OCI-LY1 (cell line): ENCODE results near the gene C1orf116.

ENCODE experiments used
- H2AFZ ChIP-seq: fragments of 200-600 bp; sonication (generic), shearing (Covaris generic); 2 replicates; pipeline ENCODE4 v1.6.0; 2014; ENCODE audit warnings: antibody characterized with exemption, mild to moderate bottlenecking, low read length
- H3F3A ChIP-seq: fragments of 200-600 bp; sonication (generic), shearing (Covaris generic); 2 replicates; pipeline ENCODE4 v1.6.0; 2014; ENCODE audit warnings: mild to moderate bottlenecking, antibody characterized with exemption, low read length, moderate library complexity; ENCODE audit not compliant: insufficient read depth
- H3K27ac ChIP-seq: fragments of 200-600 bp; sonication (generic); 2 replicates; pipeline ENCODE4 v1.5.1; 2014; ENCODE audit warnings: low read length, mixed run types, mild to moderate bottlenecking, low read depth; ENCODE audit not compliant: poor library complexity, severe bottlenecking
- H3K27me3 ChIP-seq: fragments of 200-600 bp; sonication (generic); 2 replicates; pipeline ENCODE4 v1.6.0; 2014; ENCODE audit warnings: antibody characterized with exemption, mild to moderate bottlenecking, low read length, moderate library complexity; ENCODE audit not compliant: insufficient read depth
- H3K36me3 ChIP-seq: fragments of 200-600 bp; sonication (generic); 2 replicates; pipeline ENCODE4 v1.6.1; 2014; ENCODE audit warnings: mild to moderate bottlenecking, antibody characterized with exemption, low read length, moderate library complexity, mixed read lengths; ENCODE audit not compliant: insufficient read depth
- H3K4me1 ChIP-seq: fragments of 200-600 bp; sonication (generic); 2 replicates; pipeline ENCODE4 v1.5.1; 2014; ENCODE audit warnings: mild to moderate bottlenecking, low read length, moderate library complexity; ENCODE audit not compliant: insufficient read depth, severe bottlenecking
- H3K4me2 ChIP-seq: fragments of 200-600 bp; sonication (generic), shearing (Covaris generic); 2 replicates; pipeline ENCODE4 v1.6.1; 2014; ENCODE audit warnings: low read length
- H3K4me3 ChIP-seq: fragments of 200-600 bp; sonication (generic); 2 replicates; pipeline ENCODE4 v1.5.1; 2014; ENCODE audit warnings: low read length, low read depth, mild to moderate bottlenecking, mixed read lengths; ENCODE audit not compliant: poor library complexity, severe bottlenecking
- H3K79me2 ChIP-seq: fragments of 200-600 bp; shearing (Covaris generic); 2 replicates; pipeline ENCODE4 v1.6.1; 2016; ENCODE audit warnings: mixed run types, low read length, mixed read lengths; ENCODE audit not compliant: insufficient read depth
- H3K9ac ChIP-seq: fragments of 200-600 bp; sonication (generic), shearing (Covaris generic); 2 replicates; pipeline ENCODE4 v1.6.1; 2014; ENCODE audit warnings: mild to moderate bottlenecking, low read length, mixed read lengths
- H3K9me2 ChIP-seq: fragments of 200-600 bp; sonication (generic), shearing (Covaris generic); 2 replicates; pipeline ENCODE4 v1.6.1; 2014; ENCODE audit warnings: low read depth, mild to moderate bottlenecking, low read length, mixed read lengths
- H3K9me3 ChIP-seq: fragments of 200-600 bp; shearing (Covaris generic); 2 replicates; pipeline ENCODE4 v1.6.1; 2014; ENCODE audit warnings: low read length, mixed read lengths
- H4K20me1 ChIP-seq: fragments of 200-600 bp; sonication (generic), shearing (Covaris generic); 2 replicates; pipeline ENCODE4 v1.6.0; 2016; ENCODE audit warnings: mild to moderate bottlenecking, low read length; ENCODE audit not compliant: insufficient read depth
- EZH2 ChIP-seq: fragments of 200-600 bp; sonication (generic), shearing (Covaris generic); IDR thresholded peaks from 2 replicates; pipeline ENCODE4 v1.8.0; 2017; ENCODE audit warnings: borderline replicate concordance, mixed run types, mild to moderate bottlenecking, antibody characterized with exemption, low read length, moderate library complexity, mixed read lengths
- TF ChIP-seq, protein P1 (sequence below): fragments of 200-600 bp; sonication (generic), shearing (Covaris generic); IDR thresholded peaks from 2 replicates; pipeline ENCODE4 v1.5.1; 2017; ENCODE audit warnings: mild to moderate bottlenecking, antibody characterized with exemption, low read length, moderate library complexity, mixed read lengths

Gene C1orf116

DNA sequence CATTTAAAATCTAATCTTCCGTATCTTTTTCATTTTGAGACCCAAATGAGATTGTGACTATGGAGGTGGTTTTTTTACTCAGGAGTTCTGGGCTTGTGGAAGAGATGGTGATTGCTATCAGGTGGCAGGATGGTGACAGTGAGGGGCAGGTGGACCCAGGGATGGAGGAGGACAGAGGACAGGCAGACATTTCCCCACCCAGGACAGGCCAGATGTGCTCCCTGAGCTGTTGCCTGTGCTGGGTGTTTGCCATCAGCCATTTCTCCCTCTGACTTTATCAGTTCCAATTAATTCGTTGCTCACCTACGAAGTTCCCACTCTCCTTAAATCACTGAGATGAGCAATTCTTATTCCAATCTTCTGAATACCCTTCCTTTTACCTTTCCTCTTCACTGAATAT lies 26.5 kb downstream of the C1orf116 start:
- Histone ChIP-seq H3K4me3 (no peak overlapping the region), H3K27ac (no peak overlapping the region)

GRCh38 chr1:207004931-207005830 lies 27.4 kb downstream of the C1orf116 start:
- no peaks in the 10 kb centered on the region for H3F3A ChIP-seq
- no peaks in the 10 kb centered on the region for H3K9me3 ChIP-seq
- H2AFZ ChIP-seq = no peak overlapping the region
- H3K9ac ChIP-seq = no peak overlapping the region
- no peak overlapping the region for H3K4me3 ChIP-seq
- H3K27me3 ChIP-seq = no peaks in the 10 kb centered on the region; the same call in 1 of the 2 replicates
- H3K36me3 ChIP-seq = no peaks in the 10 kb centered on the region
- TF ChIP-seq, protein P1, sequence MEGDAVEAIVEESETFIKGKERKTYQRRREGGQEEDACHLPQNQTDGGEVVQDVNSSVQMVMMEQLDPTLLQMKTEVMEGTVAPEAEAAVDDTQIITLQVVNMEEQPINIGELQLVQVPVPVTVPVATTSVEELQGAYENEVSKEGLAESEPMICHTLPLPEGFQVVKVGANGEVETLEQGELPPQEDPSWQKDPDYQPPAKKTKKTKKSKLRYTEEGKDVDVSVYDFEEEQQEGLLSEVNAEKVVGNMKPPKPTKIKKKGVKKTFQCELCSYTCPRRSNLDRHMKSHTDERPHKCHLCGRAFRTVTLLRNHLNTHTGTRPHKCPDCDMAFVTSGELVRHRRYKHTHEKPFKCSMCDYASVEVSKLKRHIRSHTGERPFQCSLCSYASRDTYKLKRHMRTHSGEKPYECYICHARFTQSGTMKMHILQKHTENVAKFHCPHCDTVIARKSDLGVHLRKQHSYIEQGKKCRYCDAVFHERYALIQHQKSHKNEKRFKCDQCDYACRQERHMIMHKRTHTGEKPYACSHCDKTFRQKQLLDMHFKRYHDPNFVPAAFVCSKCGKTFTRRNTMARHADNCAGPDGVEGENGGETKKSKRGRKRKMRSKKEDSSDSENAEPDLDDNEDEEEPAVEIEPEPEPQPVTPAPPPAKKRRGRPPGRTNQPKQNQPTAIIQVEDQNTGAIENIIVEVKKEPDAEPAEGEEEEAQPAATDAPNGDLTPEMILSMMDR = peak; percentile 79
- no peak for TF ChIP-seq EZH2
- no peaks in the 10 kb centered on the region for H3K79me2 ChIP-seq
- no peaks in the 10 kb centered on the region for H4K20me1 ChIP-seq
- H3K4me1 ChIP-seq = no peaks in the 10 kb centered on the region
- H3K4me2 ChIP-seq = no peak overlapping the region
- no peaks in the 10 kb centered on the region for H3K9me2 ChIP-seq
- H3K27ac ChIP-seq = no peak overlapping the region

More for the DNA sequence above, 26.5 kb downstream of the C1orf116 start:
- H2AFZ ChIP-seq = no peak overlapping the region
- no peaks in the 10 kb centered on the region for H4K20me1 ChIP-seq
- no peak overlapping the region for H3K9ac ChIP-seq
- no peaks in the 10 kb centered on the region for H3K9me3 ChIP-seq
- no peaks in the 10 kb centered on the region for H3K36me3 ChIP-seq
- no peaks in the 10 kb centered on the region; the same call in 1 of the 2 replicates for H3K27me3 ChIP-seq
- no peaks in the 10 kb centered on the region for H3K79me2 ChIP-seq
- H3F3A ChIP-seq = no peaks in the 10 kb centered on the region
- H3K4me2 ChIP-seq = no peak overlapping the region
- no peak for TF ChIP-seq EZH2
- TF ChIP-seq, protein P1 = no peak
- no peaks in the 10 kb centered on the region for H3K4me1 ChIP-seq
- H3K9me2 ChIP-seq = no peaks in the 10 kb centered on the region

- H3K79me2 ChIP-seq = no peaks in the 10 kb centered on the region
- H3K36me3 ChIP-seq = no peaks in the 10 kb centered on the region
- H3K4me2 ChIP-seq = no peak overlapping the region
- H3K27ac ChIP-seq = no peak overlapping the region
- H3K9ac ChIP-seq = no peak overlapping the region
- H3K9me3 ChIP-seq = no peaks in the 10 kb centered on the region
- TF ChIP-seq, protein P1 = no peak
- no peak for TF ChIP-seq EZH2
- H2AFZ ChIP-seq = no peak overlapping the region
- H3K4me3 ChIP-seq = no peak overlapping the region
- no peaks in the 10 kb centered on the region; the same call in 1 of the 2 replicates for H3K27me3 ChIP-seq
- H3K9me2 ChIP-seq = no peaks in the 10 kb centered on the region
- no peaks in the 10 kb centered on the region for H3F3A ChIP-seq
- H4K20me1 ChIP-seq = no peaks in the 10 kb centered on the region
- H3K4me1 ChIP-seq = no peaks in the 10 kb centered on the region
Observed at GRCh38 chr1:207003210-207003609, 29.3 kb downstream of the C1orf116 start.
